Mammary epithelial cell (primary cell): ENCODE measurements around the gene MAPKAPK5.

Source experiments
- CTCF ChIP-seq, 2 donors: IDR thresholded peaks in 1 of 2; conservative IDR thresholded peaks in 1 of 2; 2 replicates each; pipeline ENCODE4 v1.5.1; 2011 to 2012; ENCODE audit warnings: inconsistent platforms in 2 of 2, low read length in 2 of 2, mild to moderate bottlenecking in 2 of 2, control low read depth in 1 of 2, low read depth in 1 of 2; ENCODE audit not compliant: insufficient read depth in 1 of 2; ENCODE audit errors: extremely low read depth in 1 of 2
- EZH2 ChIP-seq: IDR thresholded peaks from 2 replicates; pipeline ENCODE4 v1.6.1; 2012; ENCODE audit warnings: low read length, inconsistent platforms, borderline replicate concordance

DNA sequence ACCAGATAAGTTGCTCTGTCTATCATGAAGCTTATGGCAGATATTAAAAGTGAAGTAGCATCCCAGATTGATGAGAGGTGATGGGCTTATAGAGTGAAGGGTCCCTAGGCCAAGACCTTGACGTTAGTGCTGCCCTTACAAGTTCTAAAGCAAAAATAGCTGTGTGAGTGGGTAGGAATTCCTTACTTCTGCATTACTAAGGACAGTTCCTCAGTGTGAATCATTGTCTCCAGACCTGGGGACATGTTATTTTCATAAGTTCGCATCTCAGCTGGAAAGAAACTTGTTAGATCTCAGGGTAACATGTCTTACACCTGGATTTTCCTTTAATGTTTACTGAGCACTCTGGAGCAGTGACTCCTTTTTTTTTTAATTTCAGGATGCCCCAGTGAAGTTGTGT, 28.7 kb downstream of the MAPKAPK5 start:
- no peak for TF ChIP-seq CTCF (conservative IDR thresholded peaks at IDR 0.05 in 1 of 2, IDR thresholded peaks at IDR 0.05 in 1 of 2; ENCODE audit: extremely low read depth in 1 of 2, insufficient read depth in 1 of 2, low read depth in 1 of 2, low read length in 2 of 2)
- TF ChIP-seq EZH2, result no peak
